ENCODE data around the gene COBL.

COBL gene

GRCh38 chr7:51265066-51265907, 51.3 kb downstream of the COBL start:
- DNase-seq (ENCODE audit: extremely low read depth, low read depth) = no peak
- no peak for TF ChIP-seq CTCF (IDR thresholded peaks at IDR 0.05; ENCODE audit: low read depth, low read length, missing control alignments)
- no peak overlapping the region for H3K4me3 ChIP-seq (replicated peaks; ENCODE audit: low read depth, low read length)

GRCh38 chr7:51263631-51264484, 52.8 kb downstream of the COBL start:
- no peak overlapping the region for H3K4me3 ChIP-seq (replicated peaks; ENCODE audit: low read depth, low read length)
- TF ChIP-seq CTCF (IDR thresholded peaks at IDR 0.05; ENCODE audit: low read depth, low read length, missing control alignments) = no peak
- DNase-seq (ENCODE audit: extremely low read depth, low read depth) = no peak

GRCh38 chr7:51262796-51263531, 53.6 kb downstream of the COBL start:
- TF ChIP-seq CTCF (IDR thresholded peaks at IDR 0.05; ENCODE audit: low read depth, low read length, missing control alignments) = no peak
- no peak for DNase-seq (ENCODE audit: extremely low read depth, low read depth)

GRCh38 chr7:51261950-51262795, 54.4 kb downstream of the COBL start:
- H3K4me3 ChIP-seq (replicated peaks; ENCODE audit: low read depth, low read length) = no peak overlapping the region
- DNase-seq (ENCODE audit: extremely low read depth, low read depth) = no peak
- TF ChIP-seq CTCF (IDR thresholded peaks at IDR 0.05; ENCODE audit: low read depth, low read length, missing control alignments) = no peak

More at GRCh38 chr7:51262796-51263531, 53.6 kb downstream of the COBL start:
- H3K4me3 ChIP-seq (replicated peaks; ENCODE audit: low read depth, low read length) = no peak overlapping the region

GRCh38 chr7:51261117-51261835, 55.3 kb downstream of the COBL start:
- TF ChIP-seq CTCF (IDR thresholded peaks at IDR 0.05; ENCODE audit: low read depth, low read length, missing control alignments) = no peak

More at GRCh38 chr7:51261117-51261835, 55.3 kb downstream of the COBL start:
- no peak overlapping the region for H3K4me3 ChIP-seq (replicated peaks; ENCODE audit: low read depth, low read length)
- no peak for DNase-seq (ENCODE audit: extremely low read depth, low read depth)

Data from HFF-Myc (cell line).